OCI-LY3 (cell line): ENCODE measurements around the gene GCAT.

Experiments
- H2AFZ ChIP-seq: fragments of 200-600, 300-600 bp; shearing (Covaris generic); 2 replicates; pipeline ENCODE4 v1.6.0; 2014; ENCODE audit warnings: antibody characterized with exemption, low read depth, low read length
- H3K27ac ChIP-seq: fragments of 200-600, 300-600 bp; sonication (generic); 2 replicates; pipeline ENCODE4 v1.5.1; 2014; ENCODE audit warnings: mild to moderate bottlenecking, low read length, moderate library complexity, mixed read lengths
- H3K27me3 ChIP-seq: fragments of 200-600, 300-600 bp; sonication (generic); 2 replicates; pipeline ENCODE4 v1.6.1; 2014; ENCODE audit warnings: low read depth, low read length, mixed read lengths
- H3K36me3 ChIP-seq: fragments of 200-600, 300-600 bp; sonication (generic); replicated peaks from 2 replicates; pipeline ENCODE3; 2014; ENCODE audit warnings: low read depth, low read length, mixed read lengths
- H3K4me1 ChIP-seq: fragments of 300-600, 200-600 bp; sonication (generic); 2 replicates; pipeline ENCODE4 v1.6.1; 2014; ENCODE audit warnings: low read length, mixed read lengths
- H3K4me2 ChIP-seq: fragments of 200-600, 300-600 bp; sonication (generic); 2 replicates; pipeline ENCODE4 v1.6.1; 2014; ENCODE audit warnings: low read length, mixed read lengths
- H3K4me3 ChIP-seq: fragments of 300-600, 200-600 bp; sonication (generic); 2 replicates; pipeline ENCODE4 v1.5.1; 2014; ENCODE audit warnings: antibody characterized with exemption, mild to moderate bottlenecking, low read length, moderate library complexity
- H3K79me2 ChIP-seq: fragments of 300-600, 200-600 bp; shearing (Covaris generic); 2 replicates; pipeline ENCODE4 v1.6.1; 2014; ENCODE audit warnings: mild to moderate bottlenecking, low read length, mixed read lengths
- H3K9ac ChIP-seq: fragments of 300-600, 200-600 bp; shearing (Covaris generic); 2 replicates; pipeline ENCODE4 v1.6.0; 2014; ENCODE audit warnings: mild to moderate bottlenecking, low read length, moderate library complexity
- H3K9me3 ChIP-seq: fragments of 200-600, 300-600 bp; shearing (Covaris generic); 2 replicates; pipeline ENCODE4 v1.6.1; 2014; ENCODE audit warnings: low read length, mixed read lengths; ENCODE audit not compliant: insufficient read depth
- H4K20me1 ChIP-seq: fragments of 200-600, 300-600 bp; sonication (generic); 2 replicates; pipeline ENCODE4 v1.6.1; 2016; ENCODE audit warnings: low read length, mixed read lengths; ENCODE audit not compliant: insufficient read depth
- EZH2phosphoT487 ChIP-seq: fragments of 200-600 bp; shearing (Covaris generic); IDR thresholded peaks from 2 replicates; pipeline ENCODE4 v1.6.1; 2018; ENCODE audit warnings: antibody characterized with exemption, mixed run types, low read depth
- TF ChIP-seq, protein P1 (sequence below): fragments of 200-600, 300-600 bp; sonication (generic); IDR thresholded peaks from 2 replicates; pipeline ENCODE4 v1.5.1; 2014; ENCODE audit warnings: antibody characterized with exemption, low read length, low read depth

The GCAT gene

DNA sequence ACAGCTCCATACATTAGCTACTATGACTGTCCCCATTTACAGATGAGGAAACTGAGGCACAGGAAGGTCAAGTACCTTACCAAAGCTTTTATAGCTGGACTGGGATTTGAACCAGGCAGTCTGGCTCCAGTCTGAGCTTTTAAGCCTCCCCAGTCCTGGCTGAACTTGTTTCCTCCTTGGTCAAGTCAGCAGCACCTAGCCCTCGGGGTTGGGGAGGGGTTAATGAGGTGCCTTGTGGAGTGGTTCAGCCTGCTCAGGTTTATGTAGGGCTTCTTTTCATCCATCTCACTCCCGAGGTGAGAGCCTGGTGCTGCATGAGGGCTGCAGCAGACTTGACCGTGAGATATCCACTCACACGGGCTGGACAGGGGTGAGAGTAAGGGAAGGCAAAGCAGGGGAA, 36.7 kb upstream of the GCAT start:
- Histone ChIP-seq H4K20me1 (no peaks in the 10 kb centered on the region), H3K4me2 (no peak overlapping the region), H3K36me3 (no peaks in the 10 kb centered on the region), H3K79me2 (no peaks in the 10 kb centered on the region), H3K4me1 (no peaks in the 10 kb centered on the region), H3K27ac (no peak overlapping the region), H3K27me3 (no peaks in the 10 kb centered on the region), H2AFZ (no peak overlapping the region), H3K9ac (no peak overlapping the region), H3K9me3 (no peaks in the 10 kb centered on the region), H3K4me3 (no peak overlapping the region)
- TF ChIP-seq, protein P1, sequence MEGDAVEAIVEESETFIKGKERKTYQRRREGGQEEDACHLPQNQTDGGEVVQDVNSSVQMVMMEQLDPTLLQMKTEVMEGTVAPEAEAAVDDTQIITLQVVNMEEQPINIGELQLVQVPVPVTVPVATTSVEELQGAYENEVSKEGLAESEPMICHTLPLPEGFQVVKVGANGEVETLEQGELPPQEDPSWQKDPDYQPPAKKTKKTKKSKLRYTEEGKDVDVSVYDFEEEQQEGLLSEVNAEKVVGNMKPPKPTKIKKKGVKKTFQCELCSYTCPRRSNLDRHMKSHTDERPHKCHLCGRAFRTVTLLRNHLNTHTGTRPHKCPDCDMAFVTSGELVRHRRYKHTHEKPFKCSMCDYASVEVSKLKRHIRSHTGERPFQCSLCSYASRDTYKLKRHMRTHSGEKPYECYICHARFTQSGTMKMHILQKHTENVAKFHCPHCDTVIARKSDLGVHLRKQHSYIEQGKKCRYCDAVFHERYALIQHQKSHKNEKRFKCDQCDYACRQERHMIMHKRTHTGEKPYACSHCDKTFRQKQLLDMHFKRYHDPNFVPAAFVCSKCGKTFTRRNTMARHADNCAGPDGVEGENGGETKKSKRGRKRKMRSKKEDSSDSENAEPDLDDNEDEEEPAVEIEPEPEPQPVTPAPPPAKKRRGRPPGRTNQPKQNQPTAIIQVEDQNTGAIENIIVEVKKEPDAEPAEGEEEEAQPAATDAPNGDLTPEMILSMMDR: no peak
- TF ChIP-seq EZH2phosphoT487: no peak

DNA sequence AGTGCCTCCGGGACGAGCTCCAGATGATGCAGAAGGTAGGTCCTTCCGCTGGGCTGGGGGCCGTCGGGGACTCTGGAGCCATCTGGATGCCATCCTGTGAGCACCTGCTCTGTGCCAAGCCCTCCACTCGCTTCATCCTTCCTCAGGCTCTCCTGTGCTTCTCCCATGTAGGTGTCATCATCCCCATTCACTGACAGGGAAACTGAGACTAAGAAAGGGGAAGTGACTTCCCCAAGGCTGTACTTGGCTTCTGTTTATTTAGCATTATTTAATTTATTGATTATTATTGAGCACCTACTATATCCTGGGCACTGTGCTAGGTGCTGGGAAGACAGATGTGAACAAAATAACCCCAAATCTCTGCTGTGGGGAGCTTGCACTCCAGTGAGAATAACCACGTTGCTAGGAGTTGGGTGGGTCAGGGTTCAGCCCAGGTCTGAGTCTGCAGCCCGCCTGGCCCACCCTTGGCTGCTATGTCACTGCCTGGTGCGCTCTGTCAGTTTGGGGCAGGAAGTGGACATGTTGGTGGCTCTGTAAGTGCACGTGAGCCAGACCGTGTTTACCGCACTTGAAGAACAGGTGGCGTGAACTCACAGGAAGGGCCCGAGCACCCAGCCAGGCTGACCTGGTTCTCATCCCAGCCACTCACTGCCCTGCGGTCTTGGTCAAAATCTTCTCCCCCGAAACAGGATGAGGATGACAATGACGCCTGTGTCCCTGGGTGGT, 35.9 kb upstream of the GCAT start:
- Histone ChIP-seq H3K4me1 (no peaks in the 10 kb centered on the region), H4K20me1 (no peaks in the 10 kb centered on the region), H3K27me3 (no peaks in the 10 kb centered on the region), H3K4me3 (no peak overlapping the region), H3K27ac (no peak overlapping the region), H3K79me2 (no peaks in the 10 kb centered on the region), H3K36me3 (no peaks in the 10 kb centered on the region), H3K9me3 (no peaks in the 10 kb centered on the region), H3K4me2 (no peak overlapping the region), H3K9ac (no peak overlapping the region), H2AFZ (no peak overlapping the region)
- TF ChIP-seq, protein P1: no peak
- TF ChIP-seq EZH2phosphoT487: no peak

DNA sequence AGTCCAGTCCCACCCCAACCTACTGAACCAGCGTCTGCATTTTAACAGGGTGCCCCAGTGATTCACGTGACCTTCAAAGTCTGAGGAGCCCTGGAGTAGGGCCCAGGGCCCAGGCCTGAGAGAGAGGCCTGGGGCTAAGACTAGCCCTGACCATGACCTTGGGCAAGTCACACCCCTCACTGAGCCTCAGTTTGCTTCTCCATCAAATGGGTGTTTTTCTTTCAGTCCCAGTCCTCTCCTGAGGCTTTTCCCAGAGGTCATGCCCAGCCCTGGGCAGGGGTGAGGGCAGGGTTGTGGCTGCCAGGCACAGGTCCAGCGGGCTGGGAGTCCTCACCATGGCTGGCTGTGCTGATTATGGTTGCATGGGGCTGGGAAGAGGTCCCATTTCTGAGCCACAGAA, 33.0 kb upstream of the GCAT start:
- Histone ChIP-seq H3K27ac (no peak overlapping the region), H3K4me1 (peaks cover 8% of the 10 kb centered on the region), H3K9ac (no peak overlapping the region), H3K27me3 (no peaks in the 10 kb centered on the region), H3K9me3 (no peaks in the 10 kb centered on the region), H3K4me3 (no peak overlapping the region), H3K36me3 (no peaks in the 10 kb centered on the region), H3K4me2 (no peak overlapping the region), H2AFZ (no peak overlapping the region), H4K20me1 (no peaks in the 10 kb centered on the region), H3K79me2 (no peaks in the 10 kb centered on the region)
- no peak for TF ChIP-seq EZH2phosphoT487
- TF ChIP-seq, protein P1: no peak

DNA sequence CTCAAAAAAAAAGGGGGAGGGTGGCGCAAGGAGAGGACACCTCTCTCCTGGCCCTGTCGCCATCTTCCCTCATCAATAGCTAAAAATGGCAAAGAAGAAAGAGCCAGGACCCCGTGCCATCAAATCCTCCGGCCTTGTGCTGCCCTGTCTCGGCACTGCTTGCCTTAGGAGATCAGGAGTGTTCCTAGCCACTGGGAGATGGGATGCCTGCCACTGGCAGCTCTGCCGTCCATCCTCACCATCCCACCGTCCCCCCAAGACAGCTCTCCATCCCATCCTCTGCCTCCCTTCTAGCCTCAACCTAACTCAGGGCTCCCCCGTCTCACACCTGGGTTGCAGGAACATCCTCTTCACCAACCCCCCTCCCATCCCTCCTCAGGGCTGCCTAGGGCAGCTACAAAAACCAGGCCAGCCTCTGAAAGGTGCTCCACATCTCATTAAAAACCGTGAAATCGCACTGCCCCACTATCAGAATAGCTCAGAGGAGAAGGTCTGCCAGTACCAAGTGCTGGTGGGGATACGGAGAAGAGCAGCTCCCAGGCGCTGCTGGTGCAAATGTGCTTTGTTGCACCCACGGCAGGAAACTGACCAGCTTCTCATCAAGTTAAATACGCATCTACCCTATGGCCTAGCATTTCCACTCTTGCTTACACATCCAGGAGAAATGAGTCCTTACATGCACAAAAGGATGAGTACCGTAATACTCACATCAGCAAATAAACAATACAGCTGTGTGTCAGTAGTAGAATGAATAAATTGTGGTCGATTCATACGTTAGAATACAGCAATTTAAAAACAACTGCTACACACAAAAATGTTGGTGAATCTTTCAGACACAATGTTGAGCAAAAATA, 31.7 kb upstream of the GCAT start:
- no peak for TF ChIP-seq EZH2phosphoT487
- TF ChIP-seq, protein P1: no peak
- H3K27me3 ChIP-seq: no peaks in the 10 kb centered on the region
- H4K20me1 ChIP-seq: no peaks in the 10 kb centered on the region
- H3K4me2 ChIP-seq: no peak overlapping the region
- H3K79me2 ChIP-seq: no peaks in the 10 kb centered on the region
- H3K4me3 ChIP-seq: no peak overlapping the region
- peaks cover 8% of the 10 kb centered on the region for H3K4me1 ChIP-seq
- H3K9ac ChIP-seq: no peak overlapping the region
- no peaks in the 10 kb centered on the region for H3K36me3 ChIP-seq
- no peak overlapping the region for H3K27ac ChIP-seq
- H2AFZ ChIP-seq: no peak overlapping the region
- H3K9me3 ChIP-seq: no peaks in the 10 kb centered on the region
